Measurements from ENCODE around the gene IFIT2.

DNA sequence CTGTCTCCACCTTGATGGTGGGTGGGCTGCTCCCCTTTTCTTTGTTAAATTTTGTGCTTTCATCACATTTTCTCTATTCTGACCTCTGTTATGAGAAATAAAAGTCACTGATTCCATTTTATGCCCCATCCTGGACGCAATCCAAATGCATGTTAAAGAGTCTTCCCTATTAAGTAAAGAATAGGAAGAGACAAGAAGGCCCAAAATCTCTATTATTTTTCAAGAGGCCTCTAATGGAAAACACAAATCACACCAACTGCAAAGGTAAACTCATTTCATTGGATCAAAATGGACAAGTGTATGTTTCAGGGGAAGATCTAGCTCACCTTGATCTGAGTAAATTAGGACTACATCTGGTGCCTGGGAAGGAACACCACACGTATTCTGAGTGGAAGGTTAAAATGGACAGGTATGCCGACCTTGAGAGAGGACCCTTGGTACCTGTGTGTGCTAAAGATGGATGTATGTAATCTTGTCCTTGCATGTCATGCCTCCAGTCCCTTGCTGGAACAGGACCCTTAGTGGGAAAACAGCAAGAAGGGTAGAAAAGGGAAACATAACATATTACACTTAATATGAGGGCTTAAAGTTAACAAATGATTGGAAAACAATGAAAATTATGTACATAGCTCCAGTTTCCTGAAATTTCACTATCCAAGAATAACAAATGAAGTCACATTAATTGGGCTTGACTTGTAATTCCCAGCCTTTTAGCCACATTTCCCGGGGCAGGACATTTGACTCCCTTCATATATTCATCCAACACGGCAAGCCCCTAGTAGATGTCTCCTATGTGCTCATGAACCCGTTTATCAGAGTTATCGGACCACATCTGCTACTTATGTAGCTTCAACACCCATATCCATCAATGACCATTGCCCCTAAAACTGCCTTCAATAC is 7.6 kb downstream of the IFIT2 start:
- TF ChIP-seq POLR2AphosphoS5 (IDR thresholded peaks at IDR 0.05; ENCODE audit: low read depth, low read length) (no peak), POLR2A (IDR thresholded peaks at IDR 0.05; ENCODE audit: low read depth, low read length) (no peak), TAF1 (IDR thresholded peaks at IDR 0.05; ENCODE audit: borderline replicate concordance, low read depth, low read length) (no peak)
